G401 (cell line): ENCODE data around the gene PTBP1. TPM values are rescaled to one million over a fixed set of nuclear protein-coding genes. Genes with fewer than 3 reads are reported as not detected.
"Not testable (repeated sequence)": the region's sequence is repeated elsewhere in the genome, so short reads cannot be mapped to it uniquely, and the experiment has no call there.

ENCODE experiments used
- DNase-seq: peaks from one replicate; pipeline ENCODE4 v3.0.0-alpha.2; 2015; ENCODE audit warnings: low spot score
- in situ Hi-C: cut with HindIII; loops from 2 replicates; pipeline ENCODE4 v1.10.0; 2016; ENCODE audit warnings: low sequenced_read_pairs, mixed read lengths
- total RNA-seq: library from RNA; depleted of rRNA; stranded (reverse); fragments of >200 nt; shearing (Covaris generic); gene quantifications from 2 replicates; pipeline ENCODE4 v1.2.3, GENCODE V29; 2014

The PTBP1 gene
- total RNA-seq, 1 experiment from 2014 or later, result 361 TPM

DNA sequence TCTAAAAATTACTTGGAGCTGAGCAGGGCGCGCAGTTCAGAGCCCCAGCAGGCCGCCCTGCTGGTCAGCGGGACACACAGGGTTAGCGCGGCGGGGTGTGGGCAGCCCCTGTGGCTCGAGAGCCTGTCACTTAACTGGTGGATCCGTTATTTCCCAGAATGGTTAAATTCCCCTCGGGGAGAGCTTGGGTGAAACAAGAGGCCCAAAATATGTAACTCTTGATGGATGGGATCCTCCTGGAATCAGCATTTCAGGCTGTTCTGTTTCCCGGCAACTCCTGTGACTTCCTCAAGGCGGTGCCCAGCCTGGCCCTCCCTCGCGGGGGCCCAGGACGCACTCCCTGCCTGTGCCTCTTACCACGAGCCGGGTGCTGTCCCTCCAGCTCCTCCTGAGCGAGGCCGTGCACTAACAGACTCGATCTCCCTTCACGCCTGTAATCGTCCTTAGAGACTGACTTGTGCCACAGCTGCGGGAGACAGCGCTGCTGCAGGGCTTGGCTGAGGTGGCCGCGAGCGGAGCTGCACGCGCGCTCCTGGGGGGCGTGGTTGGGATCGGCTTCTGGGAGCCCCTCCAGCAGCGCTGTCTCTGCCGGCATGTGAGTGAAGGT, 9.7 kb downstream of the PTBP1 start:
- in situ Hi-C loops, result no loop called here
- no peak for DNase-seq

DNA sequence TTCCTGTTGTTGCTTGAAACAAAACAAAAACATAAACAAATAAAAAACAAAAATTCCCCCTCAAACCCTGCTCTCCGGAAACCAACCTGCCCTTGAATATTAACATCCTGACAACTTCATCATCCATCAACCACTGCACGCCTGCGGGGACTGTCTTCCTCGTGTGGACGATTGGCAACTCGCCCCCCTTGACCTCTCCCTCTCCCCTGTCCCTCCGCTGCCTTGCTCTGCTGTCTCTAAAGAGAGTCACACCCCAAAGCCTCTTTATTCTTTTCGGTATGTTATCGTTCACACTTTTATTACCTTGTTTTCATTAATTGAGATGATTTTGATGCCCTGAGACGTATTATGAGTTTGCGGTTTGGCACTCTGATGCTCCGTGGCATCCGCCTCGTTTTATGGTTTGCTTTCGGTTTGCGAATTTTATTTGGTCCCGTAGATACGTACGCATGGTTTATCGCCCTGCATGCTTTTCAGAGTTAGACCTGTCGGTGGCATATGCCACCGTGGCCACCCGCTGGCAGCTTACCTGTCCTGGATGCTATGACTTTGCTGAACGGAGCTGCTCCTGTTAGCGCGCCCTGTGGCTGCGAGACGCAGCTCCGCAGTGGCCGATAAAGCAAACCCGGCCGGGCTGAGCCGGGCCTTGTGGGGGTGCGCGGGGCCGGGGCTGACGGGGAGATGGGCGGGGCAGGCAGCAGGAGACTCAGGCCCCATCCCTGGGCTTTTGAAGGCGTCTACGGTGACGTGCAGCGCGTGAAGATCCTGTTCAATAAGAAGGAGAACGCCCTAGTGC, 10.6 kb downstream of the PTBP1 start:
- in situ Hi-C loops, result no loop called here
- DNase-seq, result no peak

DNA sequence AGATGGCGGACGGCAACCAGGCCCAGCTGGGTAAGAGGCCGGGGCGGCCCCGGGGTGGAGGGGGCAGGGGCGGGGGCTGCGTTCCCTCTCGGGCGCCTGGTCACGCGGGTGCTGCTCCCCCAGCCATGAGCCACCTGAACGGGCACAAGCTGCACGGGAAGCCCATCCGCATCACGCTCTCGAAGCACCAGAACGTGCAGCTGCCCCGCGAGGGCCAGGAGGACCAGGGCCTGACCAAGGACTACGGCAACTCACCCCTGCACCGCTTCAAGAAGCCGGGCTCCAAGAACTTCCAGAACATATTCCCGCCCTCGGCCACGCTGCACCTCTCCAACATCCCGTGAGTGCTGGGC, 11.1 kb downstream of the PTBP1 start:
- in situ Hi-C loops, result no loop called here
- no peak for DNase-seq

DNA sequence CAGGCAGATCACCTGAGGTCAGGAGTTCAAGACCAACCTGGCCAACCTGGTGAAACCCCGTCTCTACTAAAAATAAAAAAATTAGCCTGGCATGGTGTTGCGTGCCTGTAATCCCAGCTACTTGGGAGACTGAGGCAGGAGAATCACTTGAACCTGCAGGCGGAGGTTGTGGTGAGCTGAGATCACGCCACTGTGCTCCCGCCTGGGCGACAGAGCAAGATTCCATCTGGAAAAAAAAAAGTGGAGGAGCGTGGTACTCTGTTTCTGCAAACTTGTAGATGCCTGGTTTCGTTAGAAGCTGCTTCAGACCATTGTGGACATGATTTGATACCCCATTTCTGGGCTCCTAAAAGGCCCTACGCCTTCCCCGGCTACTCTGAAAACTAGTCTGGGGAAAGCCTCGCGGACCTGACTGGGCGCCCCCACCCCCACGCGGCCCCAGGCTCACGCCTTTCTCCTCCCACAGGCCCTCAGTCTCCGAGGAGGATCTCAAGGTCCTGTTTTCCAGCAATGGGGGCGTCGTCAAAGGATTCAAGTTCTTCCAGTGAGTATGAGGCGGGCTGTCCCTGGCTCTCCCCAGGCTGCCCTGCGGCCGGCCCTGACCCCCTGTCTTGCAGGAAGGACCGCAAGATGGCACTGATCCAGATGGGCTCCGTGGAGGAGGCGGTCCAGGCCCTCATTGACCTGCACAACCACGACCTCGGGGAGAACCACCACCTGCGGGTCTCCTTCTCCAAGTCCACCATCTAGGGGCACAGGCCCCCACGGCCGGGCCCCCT, 13.0 kb downstream of the PTBP1 start:
- DNase-seq, result no peak

DNA sequence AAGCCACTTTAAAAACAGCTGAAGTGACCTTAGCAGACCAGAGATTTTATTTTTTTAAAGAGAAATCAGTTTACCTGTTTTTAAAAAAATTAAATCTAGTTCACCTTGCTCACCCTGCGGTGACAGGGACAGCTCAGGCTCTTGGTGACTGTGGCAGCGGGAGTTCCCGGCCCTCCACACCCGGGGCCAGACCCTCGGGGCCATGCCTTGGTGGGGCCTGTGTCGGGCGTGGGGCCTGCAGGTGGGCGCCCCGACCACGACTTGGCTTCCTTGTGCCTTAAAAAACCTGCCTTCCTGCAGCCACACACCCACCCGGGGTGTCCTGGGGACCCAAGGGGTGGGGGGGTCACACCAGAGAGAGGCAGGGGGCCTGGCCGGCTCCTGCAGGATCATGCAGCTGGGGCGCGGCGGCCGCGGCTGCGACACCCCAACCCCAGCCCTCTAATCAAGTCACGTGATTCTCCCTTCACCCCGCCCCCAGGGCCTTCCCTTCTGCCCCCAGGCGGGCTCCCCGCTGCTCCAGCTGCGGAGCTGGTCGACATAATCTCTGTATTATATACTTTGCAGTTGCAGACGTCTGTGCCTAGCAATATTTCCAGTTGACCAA, 13.7 kb downstream of the PTBP1 start:
- no peak for DNase-seq
- in situ Hi-C loops, result no loop called here

More for the DNA sequence above, 13.0 kb downstream of the PTBP1 start:
- in situ Hi-C loops, result no loop called here

DNA sequence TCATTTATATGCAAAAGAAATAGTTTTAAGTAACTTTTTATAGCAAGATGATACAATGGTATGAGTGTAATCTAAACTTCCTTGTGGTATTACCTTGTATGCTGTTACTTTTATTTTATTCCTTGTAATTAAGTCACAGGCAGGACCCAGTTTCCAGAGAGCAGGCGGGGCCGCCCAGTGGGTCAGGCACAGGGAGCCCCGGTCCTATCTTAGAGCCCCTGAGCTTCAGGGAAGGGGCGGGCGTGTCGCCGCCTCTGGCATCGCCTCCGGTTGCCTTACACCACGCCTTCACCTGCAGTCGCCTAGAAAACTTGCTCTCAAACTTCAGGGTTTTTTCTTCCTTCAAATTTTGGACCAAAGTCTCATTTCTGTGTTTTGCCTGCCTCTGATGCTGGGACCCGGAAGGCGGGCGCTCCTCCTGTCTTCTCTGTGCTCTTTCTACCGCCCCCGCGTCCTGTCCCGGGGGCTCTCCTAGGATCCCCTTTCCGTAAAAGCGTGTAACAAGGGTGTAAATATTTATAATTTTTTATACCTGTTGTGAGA, 14.3 kb downstream of the PTBP1 start:
- DNase-seq, result no peak
- in situ Hi-C loops, result no loop called here

DNA sequence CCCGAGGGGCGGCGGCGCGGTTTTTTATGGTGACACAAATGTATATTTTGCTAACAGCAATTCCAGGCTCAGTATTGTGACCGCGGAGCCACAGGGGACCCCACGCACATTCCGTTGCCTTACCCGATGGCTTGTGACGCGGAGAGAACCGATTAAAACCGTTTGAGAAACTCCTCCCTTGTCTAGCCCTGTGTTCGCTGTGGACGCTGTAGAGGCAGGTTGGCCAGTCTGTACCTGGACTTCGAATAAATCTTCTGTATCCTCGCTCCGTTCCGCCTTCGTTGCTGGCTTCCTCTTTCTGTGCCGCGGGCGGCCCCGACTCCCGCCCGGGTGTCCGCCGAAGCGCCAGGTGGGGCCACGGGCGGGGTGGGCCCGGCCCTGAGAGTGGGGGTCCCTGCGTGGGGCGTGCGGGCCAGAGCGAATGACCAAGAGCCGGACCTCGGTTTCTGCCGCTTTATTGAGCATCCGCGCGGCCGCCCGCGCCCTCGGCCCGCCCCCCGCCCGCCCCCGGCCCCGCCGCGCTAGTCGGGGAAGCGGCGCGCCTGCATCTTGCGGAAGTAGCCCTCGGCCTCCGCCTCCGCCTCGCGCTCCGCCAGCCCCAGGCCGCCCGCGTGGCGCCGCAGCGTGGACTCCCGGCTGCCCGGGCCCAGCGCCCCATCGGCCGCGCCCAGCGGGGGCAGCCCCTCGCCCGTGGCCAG, 14.9 kb downstream of the PTBP1 start:
- no peak for DNase-seq
- in situ Hi-C loops, result no loop called here

DNA sequence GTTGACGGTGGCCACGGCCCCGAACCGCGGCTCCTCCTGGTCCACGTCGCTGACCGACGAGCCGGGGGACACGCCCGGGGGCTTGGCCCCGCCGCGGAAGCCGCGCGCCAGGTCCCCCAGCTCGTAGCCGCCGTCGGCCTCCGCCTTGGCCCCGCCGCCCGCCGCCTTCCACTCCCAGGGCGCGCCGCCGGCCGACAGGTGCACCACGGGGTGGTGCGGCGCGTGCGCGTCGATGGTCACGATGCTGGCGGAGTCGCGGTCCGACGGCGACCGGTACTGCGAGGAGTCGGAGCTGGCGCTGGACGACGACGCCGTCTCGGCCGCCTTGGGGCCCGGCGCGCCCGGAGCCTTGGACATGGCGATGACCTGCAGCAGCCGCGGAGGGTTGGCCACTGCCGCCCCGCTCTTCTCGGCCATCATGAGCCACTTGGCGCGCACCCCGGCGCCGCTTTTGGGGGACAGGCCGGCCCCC, 15.5 kb downstream of the PTBP1 start:
- no peak for DNase-seq
- in situ Hi-C loops, result no loop called here

DNA sequence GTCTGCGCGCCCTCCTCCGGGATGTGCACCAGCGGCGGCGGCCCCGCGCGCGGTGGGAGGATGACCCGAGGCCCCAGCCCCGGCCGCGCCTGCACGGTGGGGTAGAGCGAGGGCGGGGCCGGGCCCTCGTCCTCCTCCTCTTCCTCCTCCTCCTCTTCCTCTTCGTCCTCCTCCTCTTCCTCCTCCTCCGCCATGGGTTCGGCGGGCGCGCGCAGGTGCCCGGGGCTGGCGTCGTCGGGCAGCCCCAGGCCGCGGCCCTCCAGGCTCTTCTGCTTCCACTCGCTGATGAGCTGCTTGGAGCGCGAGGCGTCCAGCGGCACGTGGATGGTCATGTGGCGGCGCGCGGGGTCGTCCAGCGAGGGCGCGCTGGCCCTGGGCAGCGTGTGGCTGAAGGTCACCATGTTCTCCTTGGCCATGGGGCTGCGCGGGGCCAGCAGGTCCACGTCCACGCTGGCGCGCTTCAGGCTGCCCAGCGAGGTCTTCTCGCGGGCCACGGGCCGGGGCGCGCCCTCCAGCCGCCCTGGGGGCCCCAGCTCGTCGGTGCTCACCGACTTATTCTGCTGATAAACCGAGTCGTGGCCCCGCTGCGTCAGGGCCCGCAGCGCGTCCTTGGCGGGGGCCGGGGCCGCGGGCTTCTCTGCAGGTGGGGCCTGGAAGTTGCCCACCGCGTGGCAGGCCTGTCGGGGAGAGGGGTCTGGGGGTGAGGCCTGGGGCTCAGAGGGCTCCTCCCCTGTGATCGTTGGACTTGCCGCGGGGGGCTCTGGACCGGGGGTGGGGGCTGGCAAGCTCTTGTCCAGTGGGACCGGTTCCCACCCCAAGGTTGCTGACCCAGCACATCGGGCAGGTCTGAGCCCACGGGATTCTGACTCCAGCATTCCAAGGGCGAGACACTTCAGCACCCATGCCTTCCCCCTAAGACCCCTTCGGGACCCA, 16.2 kb downstream of the PTBP1 start:
- no peak for DNase-seq
- in situ Hi-C loops, result no loop called here

DNA sequence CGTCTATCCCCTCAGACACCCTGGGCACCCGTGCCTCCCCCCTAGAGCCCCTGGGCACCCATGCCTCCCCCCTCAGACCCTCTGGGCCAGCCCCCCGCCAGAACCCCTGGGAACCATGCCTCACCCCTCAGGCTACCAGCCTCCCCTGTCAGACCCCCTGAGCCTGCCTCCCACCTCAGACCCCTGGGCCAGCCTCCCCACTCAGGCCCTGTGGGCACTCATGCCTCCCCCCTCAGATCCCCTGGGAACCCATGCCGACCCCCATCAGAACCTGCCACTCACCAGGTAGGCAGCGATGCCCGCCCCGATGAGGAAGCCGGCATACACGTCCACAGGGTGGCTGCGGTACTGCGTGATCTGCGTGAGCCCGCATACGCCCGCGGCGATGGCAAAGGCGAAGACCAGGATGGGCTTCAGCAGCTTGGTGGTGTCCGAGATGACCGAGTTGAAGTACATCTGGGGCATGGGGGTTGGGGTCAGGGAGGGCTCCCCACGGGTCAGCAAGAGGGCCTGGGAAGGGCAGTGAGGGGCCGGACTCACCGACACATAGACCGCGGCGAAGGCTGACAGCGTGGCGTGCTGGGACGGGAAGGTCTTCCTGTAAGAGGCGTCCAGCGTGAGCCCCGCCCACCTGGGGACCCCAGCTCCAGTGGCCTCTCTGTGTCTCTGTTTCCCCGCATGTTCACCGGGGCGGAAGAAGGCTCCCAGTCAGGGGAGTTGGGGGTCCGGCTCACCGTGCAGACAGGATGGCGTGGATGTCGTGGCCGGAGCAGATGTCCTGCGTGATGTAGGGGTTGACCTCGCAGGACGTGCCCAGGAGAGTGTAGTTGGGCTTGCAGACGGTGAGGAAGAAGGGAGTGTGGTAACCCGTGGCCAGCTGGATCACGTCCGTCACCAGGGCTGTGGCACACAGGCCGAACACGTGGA, 17.2 kb downstream of the PTBP1 start:
- in situ Hi-C loops, result no loop called here
- no peak for DNase-seq

DNA sequence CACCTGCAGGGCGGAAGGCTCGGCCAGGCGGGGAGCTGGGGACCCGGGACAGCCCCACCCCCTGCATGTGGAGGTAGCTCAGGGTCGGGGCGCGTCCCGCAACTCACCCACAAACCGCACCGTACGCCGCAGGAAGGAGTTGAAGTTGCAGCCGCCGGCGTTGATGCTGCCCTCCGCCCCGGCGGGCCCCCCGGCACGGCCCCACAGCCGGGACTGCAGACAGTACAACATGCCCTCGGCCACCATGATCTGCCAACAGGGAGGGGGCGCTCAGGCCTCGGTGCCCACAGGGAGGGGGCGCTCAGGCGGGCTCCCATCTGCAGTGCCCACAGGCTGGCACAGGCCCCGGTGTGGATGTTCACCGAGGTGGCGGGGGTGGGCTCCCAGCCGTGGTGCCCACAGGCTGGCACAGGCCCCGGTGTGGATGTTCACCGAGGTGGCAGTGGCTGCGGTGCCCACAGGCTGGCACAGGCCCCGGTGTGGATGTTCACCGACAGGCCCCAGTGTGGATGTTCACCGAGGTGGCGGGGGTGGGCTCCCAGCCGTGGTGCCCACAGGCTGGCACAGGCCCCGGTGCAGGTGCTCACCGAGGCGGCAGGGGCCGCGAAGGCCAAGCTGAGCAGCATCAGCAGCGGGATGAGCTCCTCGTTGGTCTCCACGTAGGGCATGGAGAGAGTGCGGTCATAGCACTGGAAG, 18.0 kb downstream of the PTBP1 start:
- in situ Hi-C loops, result no loop called here
- DNase-seq, result no peak

DNA sequence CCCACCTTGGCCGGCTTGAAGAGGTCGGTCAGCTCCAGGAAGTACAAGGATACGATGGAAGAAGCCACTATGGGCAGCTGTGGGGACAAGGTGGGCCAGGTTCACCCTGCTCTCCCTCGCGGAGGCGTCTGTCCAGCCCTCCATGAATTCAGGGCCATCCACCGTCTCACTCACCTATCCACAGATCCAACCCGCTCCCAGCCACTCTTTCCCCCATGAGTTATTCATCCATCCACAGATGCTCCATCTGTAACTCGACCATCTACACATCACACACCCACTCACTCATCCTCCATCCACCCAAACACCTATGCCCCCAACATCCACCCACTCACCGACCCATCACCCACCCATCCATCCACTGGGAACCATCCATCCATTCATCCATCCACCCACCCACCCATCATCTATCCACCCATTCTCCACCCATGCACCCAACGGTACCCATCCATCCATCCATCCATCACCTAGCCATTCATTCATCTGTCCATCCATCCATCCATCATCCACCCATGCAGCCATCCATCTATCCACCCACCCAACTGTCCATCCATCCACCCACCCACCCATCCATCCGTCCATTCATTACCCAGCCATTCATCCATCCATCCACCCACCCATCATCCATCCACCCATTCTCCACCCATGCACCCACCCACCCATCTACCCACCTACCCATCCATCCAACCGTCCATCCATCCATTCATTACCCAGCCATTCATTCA, 18.7 kb downstream of the PTBP1 start:
- no peak for DNase-seq
- in situ Hi-C loops, result no loop called here

DNA sequence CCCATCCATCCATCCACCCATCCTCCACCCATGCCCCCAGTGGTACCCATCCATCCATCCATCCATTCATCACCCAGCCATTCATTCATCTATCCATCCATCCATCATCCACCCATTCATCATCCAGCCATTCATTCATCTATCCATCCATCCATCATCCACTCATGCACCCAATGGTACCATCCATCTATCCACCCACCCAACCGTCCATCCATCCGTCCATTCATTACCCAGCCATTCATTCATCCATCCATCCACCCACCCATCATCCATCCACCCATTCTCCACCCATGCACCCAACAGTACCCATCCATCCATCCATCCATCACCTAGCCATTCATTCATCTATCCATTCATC, 19.2 kb downstream of the PTBP1 start:
- in situ Hi-C loops, result no loop called here

DNA sequence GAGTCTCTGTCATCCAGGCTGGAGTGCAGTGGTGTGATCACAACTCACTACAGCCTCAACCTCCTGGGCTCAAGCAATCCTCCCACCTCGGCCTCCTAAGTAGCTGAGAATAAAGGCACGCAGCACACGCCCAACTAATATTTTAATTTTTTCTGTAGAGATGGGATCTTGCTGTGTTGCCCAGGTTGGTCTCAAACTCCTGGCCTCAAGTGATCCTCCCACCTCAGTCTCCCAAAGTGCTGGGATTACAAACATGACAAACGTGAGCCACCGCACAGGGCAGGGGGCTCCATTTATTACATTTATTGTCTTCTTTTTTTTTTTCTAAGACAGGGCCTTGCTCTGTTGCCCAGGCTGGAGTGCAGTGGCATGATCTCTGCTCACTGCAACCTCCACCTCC, 23.0 kb downstream of the PTBP1 start:
- DNase-seq, in situ Hi-C loops: not testable (repeated sequence)

More for the DNA sequence above, 19.2 kb downstream of the PTBP1 start:
- DNase-seq, result no peak

DNA sequence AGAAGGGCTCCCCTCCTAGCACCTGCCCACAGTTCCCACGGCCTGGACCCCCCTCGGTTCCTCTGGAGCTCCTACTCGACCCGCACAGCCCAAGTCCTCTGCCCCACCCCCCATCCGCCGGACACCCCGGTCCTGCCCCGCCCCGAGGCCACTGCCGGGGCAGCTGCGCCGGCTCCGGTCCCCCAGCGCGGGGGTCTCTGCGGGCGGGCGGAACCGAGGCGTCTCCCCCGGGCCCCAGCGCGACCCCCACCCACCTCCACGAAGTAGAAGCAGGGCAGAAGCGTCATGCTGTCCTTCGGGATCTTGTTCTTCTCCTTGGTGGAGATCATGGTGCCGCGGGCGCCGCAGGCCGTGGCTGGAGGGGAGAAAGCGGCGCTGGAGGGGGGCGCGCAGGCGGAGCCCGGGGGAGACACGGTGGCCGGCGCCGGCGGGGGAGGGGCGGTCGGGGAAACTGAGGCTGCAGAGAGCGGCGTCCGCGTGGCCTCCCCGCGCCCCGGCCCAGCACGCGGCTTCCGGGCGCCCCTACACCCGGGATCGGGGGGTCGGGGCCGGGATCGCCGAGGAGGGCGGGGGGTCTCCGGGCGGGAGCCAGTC, 24.1 kb downstream of the PTBP1 start:
- in situ Hi-C loops, result no loop called here
- no peak for DNase-seq
